Measurements from ENCODE around the gene BMERB1. TPM values are rescaled to one million over a fixed set of nuclear protein-coding genes. Genes with fewer than 3 reads are reported as not detected.

BMERB1 gene
- total RNA-seq, 1 donor, result 57.2 TPM

DNA sequence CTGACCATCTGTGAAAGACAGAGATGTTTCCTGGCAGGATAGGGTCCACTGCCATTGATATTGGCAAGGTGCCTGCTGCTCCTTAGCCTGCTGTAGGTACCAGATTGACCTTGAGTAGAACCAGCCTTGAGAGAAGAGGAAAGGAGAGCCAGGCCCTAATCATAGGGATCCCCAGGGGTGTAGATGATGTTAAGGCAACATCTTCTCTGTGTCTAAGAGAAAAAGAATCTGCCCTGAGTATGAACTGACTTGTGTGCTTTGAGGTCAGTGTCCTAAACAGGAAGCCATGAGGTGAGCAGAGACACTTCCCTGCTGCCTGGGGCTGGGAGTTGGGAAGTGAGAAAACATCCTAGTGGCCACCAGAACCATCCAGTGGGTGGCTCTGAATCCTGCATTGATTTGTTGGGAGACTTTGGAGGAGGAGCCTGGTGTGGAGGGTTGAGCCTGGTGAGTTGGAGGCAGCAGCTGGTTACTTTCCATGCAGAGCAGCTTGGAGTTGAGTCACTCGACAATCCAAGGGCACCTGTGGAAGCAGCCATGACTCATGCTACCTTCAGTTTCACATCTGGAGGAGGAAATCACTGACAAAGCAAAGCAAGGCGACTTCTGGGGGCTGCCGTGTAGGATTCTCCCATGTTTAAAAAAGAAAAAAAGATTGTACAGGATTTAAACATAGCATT is 47.8 kb downstream of the BMERB1 start:
- no peaks in the 10 kb centered on the region for H3K27me3 ChIP-seq (ENCODE audit: insufficient read depth, low read length)
- no peak overlapping the region for H3K4me3 ChIP-seq (ENCODE audit: insufficient read depth, low read length)
- no peak overlapping the region for H3K4me2 ChIP-seq (ENCODE audit: insufficient read depth, low read length)
- no peak overlapping the region for H2AFZ ChIP-seq (ENCODE audit: low read length)
- peak; percentile 92 for DNase-seq (ENCODE audit: insufficient read length, low spot score, missing footprints)
- H4K20me1 ChIP-seq (ENCODE audit: insufficient read depth, low read length), result peaks cover 24% of the 10 kb centered on the region
- peaks cover 32% of the 10 kb centered on the region for H3K79me2 ChIP-seq (ENCODE audit: insufficient read depth, low read length)
- H3K27ac ChIP-seq (ENCODE audit: low read depth, low read length), result peak overlapping the region; percentile 24
- peaks cover 9% of the 10 kb centered on the region for H3K4me1 ChIP-seq (ENCODE audit: insufficient read depth, low read length)
- no peaks in the 10 kb centered on the region for H3K9me3 ChIP-seq (ENCODE audit: low read depth, low read length)
- TF ChIP-seq, protein P1, sequence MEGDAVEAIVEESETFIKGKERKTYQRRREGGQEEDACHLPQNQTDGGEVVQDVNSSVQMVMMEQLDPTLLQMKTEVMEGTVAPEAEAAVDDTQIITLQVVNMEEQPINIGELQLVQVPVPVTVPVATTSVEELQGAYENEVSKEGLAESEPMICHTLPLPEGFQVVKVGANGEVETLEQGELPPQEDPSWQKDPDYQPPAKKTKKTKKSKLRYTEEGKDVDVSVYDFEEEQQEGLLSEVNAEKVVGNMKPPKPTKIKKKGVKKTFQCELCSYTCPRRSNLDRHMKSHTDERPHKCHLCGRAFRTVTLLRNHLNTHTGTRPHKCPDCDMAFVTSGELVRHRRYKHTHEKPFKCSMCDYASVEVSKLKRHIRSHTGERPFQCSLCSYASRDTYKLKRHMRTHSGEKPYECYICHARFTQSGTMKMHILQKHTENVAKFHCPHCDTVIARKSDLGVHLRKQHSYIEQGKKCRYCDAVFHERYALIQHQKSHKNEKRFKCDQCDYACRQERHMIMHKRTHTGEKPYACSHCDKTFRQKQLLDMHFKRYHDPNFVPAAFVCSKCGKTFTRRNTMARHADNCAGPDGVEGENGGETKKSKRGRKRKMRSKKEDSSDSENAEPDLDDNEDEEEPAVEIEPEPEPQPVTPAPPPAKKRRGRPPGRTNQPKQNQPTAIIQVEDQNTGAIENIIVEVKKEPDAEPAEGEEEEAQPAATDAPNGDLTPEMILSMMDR (IDR thresholded peaks at IDR 0.05; ENCODE audit: extremely low read depth, low read depth, low read length), result peak; percentile 29
- peaks cover 5% of the 10 kb centered on the region for H3K36me3 ChIP-seq (ENCODE audit: insufficient read depth, low read length)

DNA sequence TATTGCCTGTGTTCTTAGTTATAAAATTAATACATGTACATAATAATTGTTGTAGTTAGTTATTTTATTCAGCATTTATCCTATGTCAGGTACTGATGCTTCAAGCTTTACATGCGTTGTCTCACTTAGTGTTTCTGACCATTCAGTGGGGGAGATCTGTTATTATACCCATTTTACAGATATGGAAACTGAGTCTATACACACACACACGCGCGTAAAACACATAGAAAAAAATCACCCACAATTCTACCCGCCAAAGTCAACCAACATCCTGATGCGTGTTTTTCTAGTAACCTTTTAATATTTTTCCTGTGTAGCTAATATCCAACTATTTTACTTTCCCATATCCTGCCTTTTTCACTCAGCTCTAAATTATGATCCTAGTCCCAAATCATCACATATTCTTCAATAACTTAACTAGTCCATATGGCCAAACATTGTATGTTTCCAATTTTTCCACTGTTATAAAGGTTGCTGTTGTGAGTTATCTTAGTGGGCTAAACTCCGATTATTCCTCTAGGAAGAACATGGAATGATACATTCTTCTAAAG is 48.4 kb downstream of the BMERB1 start:
- DNase-seq (ENCODE audit: insufficient read length, low spot score, missing footprints), result no peak
- Histone ChIP-seq H2AFZ (ENCODE audit: low read length) (no peak overlapping the region), H3K4me1 (ENCODE audit: insufficient read depth, low read length) (peaks cover 9% of the 10 kb centered on the region), H3K36me3 (ENCODE audit: insufficient read depth, low read length) (peaks cover 5% of the 10 kb centered on the region), H3K27ac (ENCODE audit: low read depth, low read length) (no peak overlapping the region), H3K27me3 (ENCODE audit: insufficient read depth, low read length) (no peaks in the 10 kb centered on the region), H3K4me3 (ENCODE audit: insufficient read depth, low read length) (no peak overlapping the region), H3K4me2 (ENCODE audit: insufficient read depth, low read length) (no peak overlapping the region), H4K20me1 (ENCODE audit: insufficient read depth, low read length) (peaks cover 24% of the 10 kb centered on the region), H3K9me3 (ENCODE audit: low read depth, low read length) (no peaks in the 10 kb centered on the region), H3K79me2 (ENCODE audit: insufficient read depth, low read length) (peaks cover 36% of the 10 kb centered on the region)
- TF ChIP-seq, protein P1 (IDR thresholded peaks at IDR 0.05; ENCODE audit: extremely low read depth, low read depth, low read length), result no peak

GRCh38 chr16:15483857-15484256 is 49.5 kb downstream of the BMERB1 start:
- peaks cover 18% of the 10 kb centered on the region for H4K20me1 ChIP-seq (ENCODE audit: insufficient read depth, low read length)
- H3K4me1 ChIP-seq (ENCODE audit: insufficient read depth, low read length), result peaks cover 11% of the 10 kb centered on the region
- no peak overlapping the region for H2AFZ ChIP-seq (ENCODE audit: low read length)
- H3K4me2 ChIP-seq (ENCODE audit: insufficient read depth, low read length), result no peak overlapping the region
- no peaks in the 10 kb centered on the region for H3K9me3 ChIP-seq (ENCODE audit: low read depth, low read length)
- H3K4me3 ChIP-seq (ENCODE audit: insufficient read depth, low read length), result no peak overlapping the region
- H3K36me3 ChIP-seq (ENCODE audit: insufficient read depth, low read length), result peaks cover 5% of the 10 kb centered on the region
- no peak for DNase-seq (ENCODE audit: insufficient read length, low spot score, missing footprints)
- H3K27me3 ChIP-seq (ENCODE audit: insufficient read depth, low read length), result no peaks in the 10 kb centered on the region
- H3K27ac ChIP-seq (ENCODE audit: low read depth, low read length), result no peak overlapping the region
- H3K79me2 ChIP-seq (ENCODE audit: insufficient read depth, low read length), result peaks cover 38% of the 10 kb centered on the region
- TF ChIP-seq, protein P1 (IDR thresholded peaks at IDR 0.05; ENCODE audit: extremely low read depth, low read depth, low read length), result no peak

DNA sequence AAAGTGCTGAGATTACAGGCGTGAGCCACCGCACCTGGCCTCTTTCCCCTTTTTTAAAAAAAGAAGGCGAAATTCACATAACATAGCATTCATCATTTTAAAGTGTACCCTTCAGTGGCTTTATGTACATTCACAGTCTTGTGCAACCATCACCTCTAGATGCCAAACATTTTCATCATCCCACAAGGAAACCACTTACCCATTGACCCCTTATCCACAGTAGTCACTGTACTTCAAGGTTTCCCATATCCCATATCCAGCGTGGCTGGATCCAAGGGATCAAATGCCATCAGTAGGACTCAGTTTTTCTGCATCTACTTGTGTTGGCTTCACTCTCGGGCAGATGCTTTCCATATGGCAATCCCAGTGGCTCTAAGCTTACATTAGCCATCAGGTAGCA is 50.3 kb downstream of the BMERB1 start:
- peaks cover 19% of the 10 kb centered on the region for H3K4me1 ChIP-seq (ENCODE audit: insufficient read depth, low read length)
- TF ChIP-seq, protein P1 (IDR thresholded peaks at IDR 0.05; ENCODE audit: extremely low read depth, low read depth, low read length), result no peak
- peaks cover 5% of the 10 kb centered on the region for H3K36me3 ChIP-seq (ENCODE audit: insufficient read depth, low read length)
- no peak for DNase-seq (ENCODE audit: insufficient read length, low spot score, missing footprints)
- no peak overlapping the region for H2AFZ ChIP-seq (ENCODE audit: low read length)
- no peak overlapping the region for H3K4me2 ChIP-seq (ENCODE audit: insufficient read depth, low read length)
- H4K20me1 ChIP-seq (ENCODE audit: insufficient read depth, low read length), result peaks cover 18% of the 10 kb centered on the region
- peaks cover 39% of the 10 kb centered on the region for H3K79me2 ChIP-seq (ENCODE audit: insufficient read depth, low read length)
- H3K9me3 ChIP-seq (ENCODE audit: low read depth, low read length), result no peaks in the 10 kb centered on the region
- H3K27ac ChIP-seq (ENCODE audit: low read depth, low read length), result no peak overlapping the region
- H3K27me3 ChIP-seq (ENCODE audit: insufficient read depth, low read length), result no peaks in the 10 kb centered on the region
- no peak overlapping the region for H3K4me3 ChIP-seq (ENCODE audit: insufficient read depth, low read length)

All from osteoblast (primary cell).